Measurements from ENCODE around the gene CACNA1H.

DNA sequence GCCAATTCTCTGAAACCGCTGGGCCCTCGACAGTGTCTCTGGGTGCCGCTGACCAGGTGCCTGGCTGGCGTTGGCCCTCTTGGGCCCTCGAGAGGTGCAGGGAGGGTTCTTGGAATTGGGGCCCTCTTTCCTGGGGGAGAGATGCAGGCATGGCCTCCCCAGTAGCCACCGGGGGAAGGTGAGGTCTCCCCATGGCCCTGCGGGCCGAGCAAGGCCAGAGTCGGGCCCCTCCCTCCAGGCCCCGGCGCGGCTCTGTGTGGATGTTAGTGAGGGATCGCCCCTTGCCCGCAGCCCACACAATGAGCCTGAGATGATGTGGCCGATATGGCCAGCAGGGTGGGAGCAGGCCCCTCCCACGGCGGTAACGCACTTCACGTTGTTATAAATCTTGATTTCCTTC is 33.8 kb upstream of the CACNA1H start:
- TF ChIP-seq EZH2 (IDR thresholded peaks at IDR 0.05; ENCODE audit: borderline replicate concordance, low read depth, low read length, poor library complexity, severe bottlenecking), result no peak
- TF ChIP-seq, protein P1, sequence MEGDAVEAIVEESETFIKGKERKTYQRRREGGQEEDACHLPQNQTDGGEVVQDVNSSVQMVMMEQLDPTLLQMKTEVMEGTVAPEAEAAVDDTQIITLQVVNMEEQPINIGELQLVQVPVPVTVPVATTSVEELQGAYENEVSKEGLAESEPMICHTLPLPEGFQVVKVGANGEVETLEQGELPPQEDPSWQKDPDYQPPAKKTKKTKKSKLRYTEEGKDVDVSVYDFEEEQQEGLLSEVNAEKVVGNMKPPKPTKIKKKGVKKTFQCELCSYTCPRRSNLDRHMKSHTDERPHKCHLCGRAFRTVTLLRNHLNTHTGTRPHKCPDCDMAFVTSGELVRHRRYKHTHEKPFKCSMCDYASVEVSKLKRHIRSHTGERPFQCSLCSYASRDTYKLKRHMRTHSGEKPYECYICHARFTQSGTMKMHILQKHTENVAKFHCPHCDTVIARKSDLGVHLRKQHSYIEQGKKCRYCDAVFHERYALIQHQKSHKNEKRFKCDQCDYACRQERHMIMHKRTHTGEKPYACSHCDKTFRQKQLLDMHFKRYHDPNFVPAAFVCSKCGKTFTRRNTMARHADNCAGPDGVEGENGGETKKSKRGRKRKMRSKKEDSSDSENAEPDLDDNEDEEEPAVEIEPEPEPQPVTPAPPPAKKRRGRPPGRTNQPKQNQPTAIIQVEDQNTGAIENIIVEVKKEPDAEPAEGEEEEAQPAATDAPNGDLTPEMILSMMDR (conservative IDR thresholded peaks at IDR 0.05; ENCODE audit: low read depth, low read length), result no peak

All from A673 (cell line).